ENCODE results near the gene CIAO2A.
"Not testable (repeated sequence)": the region's sequence is repeated elsewhere in the genome, so short reads cannot be mapped to it uniquely, and the experiment has no call there.

Gene CIAO2A

DNA sequence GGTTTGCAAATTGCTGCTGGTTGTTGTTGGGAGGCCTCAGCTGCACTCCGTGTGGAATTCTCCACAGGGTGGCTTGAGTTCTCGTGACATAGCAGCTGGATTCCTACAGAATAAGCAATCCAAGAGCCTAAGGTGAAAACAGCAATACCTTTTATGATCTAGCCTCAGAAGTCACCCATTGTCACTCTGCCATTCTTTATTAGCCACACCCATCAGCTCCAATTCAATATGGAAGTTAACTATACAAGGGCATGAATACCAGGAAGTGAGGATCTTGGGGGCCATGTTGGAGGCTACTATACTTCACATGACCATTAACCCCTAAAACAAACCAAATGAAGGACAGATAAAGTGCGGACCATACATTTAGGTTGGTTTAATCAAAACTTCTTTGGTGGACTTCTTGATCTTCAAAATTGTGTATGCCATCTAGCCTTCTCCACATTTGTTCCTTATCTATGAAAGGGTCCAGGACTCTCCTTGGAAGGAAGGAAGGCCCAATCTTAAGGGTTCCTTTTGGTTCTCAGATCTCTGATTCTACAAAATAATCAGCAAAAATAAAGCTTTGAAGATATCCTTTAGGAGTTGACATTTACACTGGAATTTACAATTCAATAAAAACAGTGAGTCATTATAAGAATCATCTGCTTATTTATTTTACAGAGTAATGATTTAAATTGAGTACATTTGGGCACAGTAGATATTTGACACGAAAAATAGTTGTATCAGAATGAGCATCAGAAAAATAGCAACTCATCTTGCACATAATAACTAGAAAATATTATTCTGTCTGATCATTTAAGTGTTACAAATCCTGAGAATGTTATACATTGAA is 21.5 kb downstream of the CIAO2A start:
- no peak for DNase-seq (ENCODE audit: low spot score)

GRCh38 chr15:64070965-64071851 is 22.4 kb downstream of the CIAO2A start:
- DNase-seq (ENCODE audit: low spot score): no peak

- DNase-seq (ENCODE audit: low spot score): no peak
These were observed 23.5 kb downstream of the CIAO2A start for GRCh38 chr15:64070106-64070505.

DNA sequence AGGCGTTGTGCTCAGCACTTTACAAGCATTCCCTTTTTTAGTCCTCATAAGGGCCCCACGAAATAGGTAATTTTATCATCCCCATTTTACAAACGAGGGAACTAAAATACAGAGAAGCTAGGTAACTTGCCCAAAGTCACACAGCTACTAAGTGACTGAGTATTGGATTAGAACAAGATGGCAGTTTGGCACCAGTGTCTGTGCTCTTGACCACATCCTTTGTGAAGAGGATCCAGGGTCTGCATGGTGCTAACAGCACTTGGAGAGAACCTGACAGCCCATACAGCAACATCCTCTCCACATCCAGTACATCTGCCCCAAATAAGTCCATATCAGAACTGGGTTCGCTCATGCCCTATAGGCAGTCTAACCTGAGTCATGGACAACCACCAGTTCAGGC is 25.5 kb downstream of the CIAO2A start:
- no peak for DNase-seq (ENCODE audit: low spot score)

GRCh38 chr15:64067564-64068030 is 26.0 kb downstream of the CIAO2A start:
- peak; percentile 78 for DNase-seq (ENCODE audit: low spot score)

DNA sequence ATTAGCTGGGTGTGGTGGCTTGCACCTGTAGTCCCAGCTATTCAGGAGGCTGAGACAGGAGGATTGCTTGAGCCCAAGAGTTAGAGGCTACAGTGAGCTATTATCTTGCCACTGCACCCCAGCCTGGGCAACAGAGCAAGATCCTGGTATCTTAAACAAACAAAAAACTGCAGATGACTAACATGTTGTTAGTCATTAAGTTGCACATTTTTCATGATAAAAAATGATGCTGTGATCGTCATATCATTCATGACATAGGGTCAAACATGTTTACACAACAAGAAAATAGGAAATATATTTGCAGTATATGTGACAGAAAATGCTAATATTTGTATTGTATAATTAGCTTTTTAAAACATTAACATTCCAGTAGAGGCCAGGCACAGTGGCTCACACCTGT is 27.2 kb downstream of the CIAO2A start:
- no peak for DNase-seq (ENCODE audit: low spot score)

DNA sequence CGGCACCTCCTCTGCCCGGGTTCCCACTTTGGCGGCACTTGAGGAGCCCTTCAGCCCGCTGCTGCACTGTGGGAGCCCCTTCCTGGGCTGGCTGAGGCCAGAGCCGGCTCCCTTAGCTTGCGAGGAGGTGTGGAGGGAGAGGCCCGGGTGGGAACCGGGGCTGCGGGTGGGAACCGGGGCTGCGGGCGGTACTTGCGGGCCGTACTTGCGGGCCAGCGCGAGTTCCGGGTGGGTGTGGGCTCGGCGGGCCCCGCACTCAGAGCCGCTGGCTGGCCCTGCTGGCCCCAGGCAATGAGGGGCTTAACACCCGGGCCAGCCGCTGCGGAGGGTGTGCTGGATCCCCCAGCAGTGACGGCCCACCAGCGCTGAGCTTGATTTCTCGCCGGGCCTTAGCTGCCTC is 32.9 kb downstream of the CIAO2A start:
- DNase-seq (ENCODE audit: low spot score): no peak

DNA sequence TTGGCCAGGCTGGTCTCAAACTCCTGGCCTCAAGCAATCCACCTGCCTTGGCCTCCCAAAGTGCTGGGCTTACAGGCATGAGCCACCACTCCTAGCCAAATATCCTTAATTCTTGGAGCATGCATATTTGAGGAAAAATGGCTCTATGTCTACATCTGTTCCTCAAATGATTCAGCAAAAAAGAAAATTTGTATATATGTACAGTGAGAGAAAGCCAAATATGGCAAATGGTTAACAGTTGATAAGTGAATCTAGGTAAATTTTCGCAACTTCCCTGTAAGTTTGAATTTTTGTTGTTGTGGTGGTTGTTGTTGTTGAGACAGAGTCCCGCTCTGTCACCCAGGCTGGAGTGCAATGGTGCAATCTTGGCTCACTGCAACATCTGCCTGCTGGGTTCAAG is 34.5 kb downstream of the CIAO2A start:
- DNase-seq (ENCODE audit: low spot score): not testable (repeated sequence)

- DNase-seq (ENCODE audit: low spot score): no peak
These were observed 35.4 kb downstream of the CIAO2A start for GRCh38 chr15:64058279-64058678.

DNA sequence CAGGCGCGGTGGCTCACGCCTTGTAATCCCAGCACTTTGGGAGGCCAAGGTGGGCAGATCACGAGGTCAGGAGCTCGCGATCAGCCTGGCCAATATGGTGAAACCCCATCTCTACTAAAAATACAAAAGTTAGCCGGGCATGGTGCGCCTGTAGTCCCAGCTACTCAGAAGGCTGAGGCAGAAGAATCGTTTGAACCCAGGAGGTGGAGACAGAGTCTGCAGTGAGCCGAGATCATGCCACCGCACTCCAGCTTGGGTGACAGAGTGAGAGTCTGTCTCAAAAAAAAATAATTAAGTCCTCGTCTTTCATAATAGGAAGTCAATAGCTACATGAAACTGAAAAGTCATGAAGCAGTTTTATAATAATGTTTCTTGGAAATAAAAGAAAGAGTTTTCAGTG is 40.0 kb downstream of the CIAO2A start:
- DNase-seq (ENCODE audit: low spot score): not testable (repeated sequence)

GRCh38 chr15:64052925-64053491 is 40.6 kb downstream of the CIAO2A start:
- DNase-seq (ENCODE audit: low spot score): no peak

- no peak for DNase-seq (ENCODE audit: low spot score)
These were observed 42.0 kb downstream of the CIAO2A start for GRCh38 chr15:64051407-64052259.

- no peak for DNase-seq (ENCODE audit: low spot score)
These were observed 42.6 kb downstream of the CIAO2A start for GRCh38 chr15:64051093-64051402.

GRCh38 chr15:64050281-64051092 is 43.2 kb downstream of the CIAO2A start:
- no peak for DNase-seq (ENCODE audit: low spot score)

DNA sequence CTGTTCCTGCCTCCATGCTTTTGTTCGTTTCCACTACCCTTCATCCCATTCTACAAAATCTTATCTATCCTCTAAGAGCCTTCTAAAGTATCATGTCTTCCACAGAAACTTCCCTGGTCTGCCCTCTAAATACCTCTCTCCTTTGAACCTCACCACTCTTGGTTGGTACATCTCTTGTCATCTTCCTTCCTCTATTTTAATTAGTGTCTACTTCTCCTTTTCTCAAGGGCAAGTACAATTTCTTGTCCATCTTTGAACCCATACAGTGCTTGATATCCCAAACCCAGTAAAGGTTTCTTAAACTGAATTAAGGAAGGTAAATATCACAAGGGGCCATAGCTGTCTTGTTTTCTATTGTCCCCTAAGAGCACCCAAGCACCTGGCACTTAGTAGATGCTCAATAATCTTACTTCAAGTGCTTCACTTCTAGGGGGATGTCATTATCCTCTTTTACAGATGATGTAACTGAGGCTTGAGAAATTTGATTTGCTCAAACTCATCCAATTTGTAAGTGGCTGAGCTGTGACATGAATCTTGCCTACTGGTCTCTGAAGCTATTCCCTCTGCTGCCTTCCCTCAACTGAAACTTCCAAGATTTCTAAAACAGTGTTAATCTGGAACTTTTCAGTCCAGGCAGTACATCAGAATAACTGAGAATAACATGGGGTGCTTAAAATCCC is 44.7 kb downstream of the CIAO2A start:
- no peak for DNase-seq (ENCODE audit: low spot score)

DNA sequence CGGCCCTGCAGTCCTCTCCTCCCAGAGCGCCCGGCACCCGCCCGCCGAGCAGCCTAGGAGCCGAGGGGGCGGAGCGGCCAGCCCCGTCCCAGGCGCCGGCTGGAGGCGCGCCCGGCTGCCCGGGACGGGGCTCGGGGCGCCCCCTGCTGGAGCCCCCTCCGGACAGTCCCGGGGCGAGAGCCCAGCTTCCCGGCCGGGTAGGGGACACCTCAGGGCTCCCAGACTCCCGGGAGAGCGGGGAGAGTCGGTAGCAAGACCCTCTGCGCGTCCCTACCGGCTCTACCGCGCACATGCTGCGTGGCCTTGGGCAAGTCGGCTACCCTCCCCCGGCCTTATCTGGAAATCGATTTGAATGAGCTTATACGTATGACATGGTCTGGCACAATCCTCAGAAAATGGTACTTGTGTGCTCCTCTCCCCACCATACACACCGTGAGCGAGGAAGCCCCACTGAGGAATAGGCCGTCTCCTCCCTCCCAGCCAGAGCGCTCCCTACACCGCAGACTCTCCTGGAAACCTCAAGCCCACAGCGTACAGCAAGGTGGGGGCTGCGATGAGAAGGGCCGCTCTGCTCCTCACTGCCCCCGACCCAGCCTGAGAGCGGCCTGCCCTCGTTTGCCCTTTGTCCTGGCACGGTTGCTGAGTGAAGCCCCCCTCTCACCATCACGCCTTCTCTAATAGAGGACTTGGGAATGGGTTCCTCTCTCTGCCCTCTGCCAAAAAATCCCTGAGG is 47.1 kb downstream of the CIAO2A start, which contains the start of gene DAPK2:
Gene DAPK2, minus strand, starts transcription at position 65 of the 733 bp plus-strand sequence. CDS start 6,224 bp downstream, outside the sequence.
- peak; percentile 58 for DNase-seq (ENCODE audit: low spot score)

GRCh38 chr15:64045774-64046420 is 47.7 kb downstream of the CIAO2A start:
- no peak for DNase-seq (ENCODE audit: low spot score)

GRCh38 chr15:64045101-64045435 is 48.6 kb downstream of the CIAO2A start:
- no peak for DNase-seq (ENCODE audit: low spot score)
